GM18505 (cell line): ENCODE results near the gene PLAC9.
"Not testable (repeated sequence)": the region's sequence is repeated elsewhere in the genome, so short reads cannot be mapped to it uniquely, and the experiment has no call there.

ENCODE experiments used
- ATAC-seq: cut with Tn5 transposase; IDR thresholded peaks from one replicate; pipeline ENCODE4 v1.9.1; 2021; ENCODE audit not compliant: unreplicated experiment
- POLR2A ChIP-seq: IDR thresholded peaks from 4 replicates; pipeline ENCODE4 v1.6.1; 2011; ENCODE audit warnings: borderline replicate concordance; ENCODE audit not compliant: insufficient read depth, insufficient read length; ENCODE audit errors: extremely low read depth

The PLAC9 gene

GRCh38 chr10:80132299-80133139 is at the start of gene PLAC9:
Gene PLAC9, plus strand, starts transcription at chr10:80132730. Its CDS starts 33 bp downstream, at chr10:80132763.
- no peak for TF ChIP-seq POLR2A
- no peak for ATAC-seq

GRCh38 chr10:80090121-80090520 is 42.4 kb upstream of the PLAC9 start:
- no peak for TF ChIP-seq POLR2A
- ATAC-seq, result no peak

DNA sequence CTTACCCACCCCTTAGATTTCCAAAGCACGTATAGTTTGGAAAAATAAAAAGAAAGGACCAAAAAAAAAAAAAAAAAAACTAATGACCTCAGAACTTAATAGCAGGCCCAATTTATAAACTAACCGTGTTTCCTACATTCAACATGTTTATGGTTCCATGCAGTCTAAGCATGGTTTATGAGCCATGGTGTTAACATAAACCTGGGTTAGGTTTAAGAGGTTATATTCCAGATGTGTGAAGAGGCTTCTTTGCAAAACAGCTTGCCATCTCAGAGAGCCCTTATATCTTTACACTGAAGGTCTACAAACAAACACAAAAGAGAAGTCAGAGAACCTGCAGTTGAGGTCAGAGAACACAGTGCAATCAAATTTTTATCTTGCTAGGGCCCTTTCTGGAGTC is 38.3 kb upstream of the PLAC9 start:
- ATAC-seq, result no peak
- TF ChIP-seq POLR2A, result no peak

- ATAC-seq, result not testable (repeated sequence)
These were observed 34.3 kb upstream of the PLAC9 start for GRCh38 chr10:80098272-80098671.

DNA sequence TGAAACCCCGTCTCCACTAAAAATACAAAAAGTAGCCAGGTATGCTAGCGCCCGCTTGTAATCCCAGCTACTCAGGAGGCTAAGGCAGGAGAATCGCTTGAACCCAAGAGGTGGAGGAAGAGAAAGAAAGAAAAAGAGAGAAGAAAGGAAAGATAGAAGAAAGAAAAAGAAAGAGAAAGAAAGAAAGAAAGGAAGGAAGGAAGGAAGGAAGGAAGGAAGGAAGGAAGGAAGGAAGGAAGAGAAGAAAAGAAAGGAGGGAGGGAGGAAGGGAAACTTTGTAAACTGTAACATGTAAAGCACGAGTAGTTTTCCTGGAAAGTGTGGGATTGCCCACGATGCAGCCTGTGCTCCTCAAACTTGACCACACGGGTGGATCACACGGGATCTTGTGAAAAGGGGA is 33.2 kb upstream of the PLAC9 start:
- not testable (repeated sequence) for ATAC-seq

DNA sequence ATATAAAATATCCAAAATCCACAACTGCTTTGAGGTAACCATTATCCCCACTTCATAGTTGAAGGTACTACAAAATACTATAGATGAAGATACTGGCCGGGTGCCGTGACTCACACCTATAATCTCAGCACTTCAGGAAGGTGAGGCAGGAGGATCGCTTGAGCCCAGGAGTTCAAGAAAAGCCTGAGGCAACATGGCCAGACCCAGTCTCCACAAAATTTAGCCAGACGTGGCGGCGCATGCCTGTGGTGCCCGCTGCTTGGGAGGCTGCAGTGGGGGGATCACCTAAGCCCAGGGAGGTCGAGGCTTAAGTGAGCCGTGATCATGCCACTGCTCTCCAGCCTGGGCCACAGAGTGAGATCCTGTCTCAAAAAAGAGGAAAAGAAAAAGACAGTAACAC is 32.4 kb upstream of the PLAC9 start:
- ATAC-seq, result no peak
- TF ChIP-seq POLR2A, result no peak

DNA sequence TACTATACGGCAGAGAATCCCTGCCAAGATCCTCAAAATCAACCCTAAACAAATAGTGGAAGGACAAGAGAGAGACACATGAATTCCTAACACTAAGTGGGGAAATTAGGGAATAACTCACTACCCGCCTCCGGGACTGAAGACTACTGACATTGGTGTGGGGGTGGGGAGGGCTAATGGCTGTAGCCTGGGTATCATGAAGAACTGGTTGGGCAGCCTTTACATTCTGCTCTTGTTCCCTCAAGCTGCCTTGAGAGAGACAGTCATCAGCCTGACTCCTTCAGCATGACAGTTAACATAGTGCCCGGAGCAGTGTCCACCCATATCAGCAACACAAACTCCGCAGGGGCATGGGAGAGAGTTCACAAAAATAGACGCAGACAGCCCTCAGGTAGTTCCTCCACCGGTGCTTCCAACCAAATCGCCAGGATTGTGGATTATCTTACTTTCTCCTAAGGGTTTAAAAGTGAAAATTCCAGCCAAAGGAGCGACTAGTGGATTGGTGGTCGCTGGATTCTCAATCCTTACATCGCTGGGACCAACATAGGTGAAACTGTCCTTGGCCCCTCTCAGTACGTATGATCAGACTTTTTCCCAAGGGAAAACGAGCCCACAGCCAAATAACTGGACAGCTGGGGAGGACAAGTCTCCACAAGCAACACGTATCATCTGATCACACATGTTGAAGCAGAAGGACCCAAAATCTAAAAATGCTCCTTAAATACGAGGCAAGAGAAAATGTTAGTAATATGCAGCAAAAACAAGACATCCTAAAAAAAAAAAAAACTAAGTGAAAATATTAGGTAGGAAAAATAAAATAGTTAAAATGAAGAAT is 31.5 kb upstream of the PLAC9 start:
- ATAC-seq, result no peak
- TF ChIP-seq POLR2A, result no peak

DNA sequence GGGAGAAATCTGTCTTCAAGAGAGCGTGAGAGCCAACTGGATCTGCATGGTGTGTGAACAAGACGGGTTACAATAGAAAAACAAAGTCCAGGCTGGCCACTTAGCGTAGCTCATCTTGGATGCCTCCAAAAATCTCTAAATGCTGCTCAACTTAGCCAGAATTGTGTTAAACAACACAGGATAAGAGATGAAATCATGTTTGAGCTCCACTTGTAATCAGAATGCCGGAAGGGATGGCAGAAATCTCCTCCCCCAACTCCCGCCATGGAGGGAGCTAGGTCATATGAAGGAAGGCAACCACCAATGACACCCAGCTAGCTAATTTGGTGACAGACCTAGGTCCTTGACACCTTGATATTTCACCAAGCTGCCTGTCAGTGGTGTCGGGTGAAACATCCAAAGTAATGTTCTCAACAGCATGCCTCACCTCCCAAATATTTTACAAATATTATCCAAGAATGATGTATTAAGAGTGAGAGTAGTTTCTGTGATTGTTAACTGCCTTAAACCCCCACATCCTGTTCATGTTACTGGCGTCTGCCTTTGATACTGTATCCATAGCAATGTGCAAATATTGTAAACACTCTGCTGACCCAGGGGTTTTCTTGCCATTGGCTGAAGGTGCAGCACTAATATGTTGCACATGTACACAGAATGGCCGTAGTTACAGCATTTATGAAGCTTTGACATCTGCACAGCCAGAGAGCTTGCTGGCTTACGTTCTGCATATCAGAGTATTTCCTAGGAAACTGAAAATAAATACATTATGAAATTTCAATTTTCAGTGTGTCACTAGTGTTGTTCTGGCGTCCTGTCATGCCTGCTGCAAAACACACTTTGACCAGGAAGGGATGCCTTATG is 28.2 kb upstream of the PLAC9 start:
- TF ChIP-seq POLR2A, result no peak
- no peak for ATAC-seq

GRCh38 chr10:80108576-80109239 is 23.8 kb upstream of the PLAC9 start:
- no peak for ATAC-seq

DNA sequence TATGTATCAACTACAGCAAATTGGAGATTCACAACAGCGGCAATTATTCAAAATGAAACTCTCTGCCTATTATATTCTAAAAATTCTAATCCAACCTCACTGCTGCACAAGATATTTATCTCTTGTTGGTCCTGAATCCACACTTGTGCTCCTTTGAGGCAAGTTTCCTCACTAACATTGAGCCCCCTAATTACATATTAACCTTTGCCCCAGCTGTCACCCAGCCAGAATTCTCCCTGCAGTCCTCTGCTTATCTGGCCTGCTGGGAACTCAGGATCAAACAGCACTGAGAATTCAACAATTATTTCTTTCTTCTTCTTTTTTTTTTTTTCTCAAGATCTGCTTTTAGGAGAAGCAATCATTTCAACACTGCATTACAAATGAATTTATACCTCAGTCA is 21.5 kb upstream of the PLAC9 start:
- no peak for TF ChIP-seq POLR2A

More at GRCh38 chr10:80108576-80109239, 23.8 kb upstream of the PLAC9 start:
- TF ChIP-seq POLR2A, result no peak

DNA sequence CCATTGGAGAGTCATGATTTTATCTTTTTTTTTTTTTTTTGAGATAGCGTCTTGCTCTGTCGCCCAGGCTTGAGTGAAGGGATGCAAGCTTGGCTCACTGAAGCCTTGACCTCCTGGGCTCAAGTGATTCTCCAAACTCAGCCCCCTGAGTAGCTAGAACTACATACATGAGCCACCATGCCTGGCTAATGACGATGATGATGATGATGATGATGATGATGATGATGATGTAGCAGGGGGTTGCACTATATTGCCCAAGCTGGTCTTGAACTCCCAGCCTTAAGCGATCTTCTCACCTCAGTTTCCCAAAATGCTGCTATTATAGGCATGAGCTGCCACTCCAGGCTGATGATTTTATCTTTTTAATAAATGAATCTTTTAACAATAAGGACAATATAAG is 13.9 kb upstream of the PLAC9 start:
- no peak for TF ChIP-seq POLR2A
- no peak for ATAC-seq

More for the DNA sequence above, 21.5 kb upstream of the PLAC9 start:
- no peak for ATAC-seq

- TF ChIP-seq POLR2A, result no peak
- no peak for ATAC-seq
These were observed 10.3 kb upstream of the PLAC9 start for GRCh38 chr10:80122110-80122710.
